Neural cell (in vitro differentiated cells): ENCODE data around the gene HSD17B13. TPM values are rescaled to one million over a fixed set of nuclear protein-coding genes. Genes with fewer than 3 reads are reported as not detected.

Experiments
- H2AFZ ChIP-seq: fragments of 200-600, 300-800 bp; sonication (generic), shearing (Covaris generic); 2 replicates; pipeline ENCODE4 v1.6.0; 2014; ENCODE audit warnings: low read depth, mild to moderate bottlenecking, antibody characterized with exemption, low read length, moderate library complexity
- H3F3A ChIP-seq: fragments of 200-600 bp; shearing (Covaris generic); 2 replicates; pipeline ENCODE4 v1.6.1; 2016; ENCODE audit warnings: mild to moderate bottlenecking, moderate library complexity, mixed read lengths, antibody characterized with exemption, low read length; ENCODE audit not compliant: insufficient read depth, poor library complexity, severe bottlenecking
- H3K27ac ChIP-seq: fragments of 200-600, 300-800 bp; sonication (generic), shearing (Covaris generic); 2 replicates; pipeline ENCODE4 v1.5.1; 2014; ENCODE audit warnings: mild to moderate bottlenecking, low read length, moderate library complexity
- H3K27me3 ChIP-seq: fragments of 300-800, 200-600 bp; sonication (generic), shearing (Covaris generic); 2 replicates; pipeline ENCODE4 v1.6.0; 2014; ENCODE audit warnings: mild to moderate bottlenecking, low read depth, low read length, moderate library complexity; ENCODE audit not compliant: insufficient read depth
- H3K36me3 ChIP-seq: fragments of 300-800, 200-600 bp; sonication (generic), shearing (Covaris generic); 2 replicates; pipeline ENCODE4 v1.5.1; 2014; ENCODE audit warnings: mild to moderate bottlenecking, antibody characterized with exemption, low read length, moderate library complexity; ENCODE audit not compliant: insufficient read depth
- H3K4me2 ChIP-seq: fragments of 300-800, 200-600 bp; sonication (generic), shearing (Covaris generic); 2 replicates; pipeline ENCODE4 v1.6.0; 2014; ENCODE audit warnings: mild to moderate bottlenecking, low read length
- H3K4me3 ChIP-seq: fragments of 300-800, 200-600 bp; sonication (generic), shearing (Covaris generic); 2 replicates; pipeline ENCODE4 v1.5.1; 2014; ENCODE audit warnings: mild to moderate bottlenecking, low read length, moderate library complexity
- H3K79me2 ChIP-seq: fragments of 200-600 bp; shearing (Covaris generic); replicated peaks from 2 replicates; pipeline ENCODE4 v1.6.0; 2014; ENCODE audit warnings: mild to moderate bottlenecking, low read length, moderate library complexity; ENCODE audit not compliant: insufficient read depth
- H3K9ac ChIP-seq: fragments of 300-800, 200-600 bp; sonication (generic), shearing (Covaris generic); 2 replicates; pipeline ENCODE4 v1.6.1; 2016; ENCODE audit warnings: mild to moderate bottlenecking, low read length, mixed read lengths
- H3K9me2 ChIP-seq: fragments of 200-600 bp; shearing (Covaris generic); 2 replicates; pipeline ENCODE4 v1.6.1; 2016; ENCODE audit warnings: mild to moderate bottlenecking, low read length, mixed read lengths; ENCODE audit not compliant: insufficient read depth
- H3K9me3 ChIP-seq: fragments of 200-600, 300-800 bp; sonication (generic), shearing (Covaris generic); 2 replicates; pipeline ENCODE4 v1.6.1; 2016; ENCODE audit warnings: mild to moderate bottlenecking, mixed run types, low read length, moderate library complexity, mixed read lengths
- H4K20me1 ChIP-seq: fragments of 200-600 bp; shearing (Covaris generic); 2 replicates; pipeline ENCODE4 v1.6.1; 2016; ENCODE audit warnings: mild to moderate bottlenecking, mixed run types; ENCODE audit not compliant: insufficient read depth
- CTCF ChIP-seq: fragments of 450-650 bp; IDR thresholded peaks from 2 replicates; pipeline ENCODE4 v1.5.1; 2014; ENCODE audit warnings: antibody characterized with exemption, mild to moderate bottlenecking, moderate library complexity; ENCODE audit not compliant: poor library complexity, severe bottlenecking
- EP300 ChIP-seq: fragments of 450-650 bp; conservative IDR thresholded peaks from 2 replicates; pipeline ENCODE4 v1.6.1; 2014; ENCODE audit warnings: antibody characterized with exemption, mild to moderate bottlenecking, moderate library complexity; ENCODE audit not compliant: poor library complexity, severe bottlenecking
- EZH2 ChIP-seq: fragments of 200-600, 300-800 bp; shearing (Covaris generic), sonication (generic); IDR thresholded peaks from 2 replicates; pipeline ENCODE4 v1.6.1; 2014; ENCODE audit warnings: antibody characterized with exemption, low read length, borderline replicate concordance, mild to moderate bottlenecking; ENCODE audit not compliant: insufficient read depth, poor library complexity, severe bottlenecking
- MXI1 ChIP-seq: fragments of 450-650 bp; conservative IDR thresholded peaks from 2 replicates; pipeline ENCODE4 v1.6.1; 2014; ENCODE audit warnings: antibody characterized with exemption, mild to moderate bottlenecking; ENCODE audit not compliant: poor library complexity, severe bottlenecking
- POLR2AphosphoS5 ChIP-seq: IDR thresholded peaks from 2 replicates; pipeline ENCODE4 v1.6.1; 2012
- RAD21 ChIP-seq: fragments of 450-650 bp; conservative IDR thresholded peaks from 2 replicates; pipeline ENCODE4 v1.6.1; 2014; ENCODE audit warnings: antibody characterized with exemption, mild to moderate bottlenecking, moderate library complexity
- REST ChIP-seq: IDR thresholded peaks from 2 replicates; pipeline ENCODE4 v1.6.1; 2012; ENCODE audit warnings: borderline replicate concordance
- SMC3 ChIP-seq: fragments of 450-650 bp; conservative IDR thresholded peaks from 2 replicates; pipeline ENCODE4 v1.6.1; 2014; ENCODE audit warnings: antibody characterized with exemption, mild to moderate bottlenecking, moderate library complexity; ENCODE audit not compliant: poor library complexity
- TAF1 ChIP-seq: IDR thresholded peaks from 2 replicates; pipeline ENCODE4 v1.6.1; 2012; ENCODE audit warnings: low read depth
- polyA plus RNA-seq: library from polyadenylated mRNA; depleted of rRNA; stranded (reverse); fragments of >200 nt; gene quantifications from 2 replicates; pipeline ENCODE4 v1.2.3, GENCODE V29; 2014

Gene HSD17B13
- polyA plus RNA-seq, 1 donor from 2014 or later: not detected

GRCh38 chr4:87366521-87367162 is 44.0 kb upstream of the HSD17B13 start:
- TF ChIP-seq EZH2 (no peak), TAF1 (no peak), SMC3 (no peak), MXI1 (no peak), RAD21 (no peak), CTCF (no peak), EP300 (no peak), POLR2AphosphoS5 (no peak), REST (no peak)
- H3K4me2 ChIP-seq: no peak overlapping the region

GRCh38 chr4:87365348-87365747 is 42.7 kb upstream of the HSD17B13 start:
- Histone ChIP-seq H3K36me3 (no peaks in the 10 kb centered on the region), H3F3A (no peaks in the 10 kb centered on the region), H3K4me3 (no peak overlapping the region), H3K79me2 (no peaks in the 10 kb centered on the region), H4K20me1 (no peaks in the 10 kb centered on the region), H3K9ac (no peak overlapping the region), H3K9me2 (no peaks in the 10 kb centered on the region), H3K27ac (no peak overlapping the region), H3K9me3 (no peaks in the 10 kb centered on the region), H3K4me2 (no peak overlapping the region), H3K27me3 (no peaks in the 10 kb centered on the region), H2AFZ (no peak overlapping the region)
- no peak for TF ChIP-seq CTCF

More at GRCh38 chr4:87366521-87367162, 44.0 kb upstream of the HSD17B13 start:
- no peaks in the 10 kb centered on the region for H3F3A ChIP-seq
- no peaks in the 10 kb centered on the region for H3K9me3 ChIP-seq
- H4K20me1 ChIP-seq: no peaks in the 10 kb centered on the region
- H3K9me2 ChIP-seq: no peaks in the 10 kb centered on the region
- no peak overlapping the region for H3K9ac ChIP-seq
- H3K79me2 ChIP-seq: no peaks in the 10 kb centered on the region
- H3K27me3 ChIP-seq: no peaks in the 10 kb centered on the region
- H3K36me3 ChIP-seq: no peaks in the 10 kb centered on the region
- H2AFZ ChIP-seq: no peak overlapping the region
- no peak overlapping the region for H3K4me3 ChIP-seq
- H3K27ac ChIP-seq: no peak overlapping the region
